GM23338 (cell line): ENCODE results near the gene ADAT3. TPM values are rescaled to one million over a fixed set of nuclear protein-coding genes. Genes with fewer than 3 reads are reported as not detected.

Experiments used
- ATAC-seq: fragments of 200-7000 bp; cut with Tn5 transposase; 3 replicates; pipeline ENCODE4 v1.9.1; 2020
- DNase-seq: peaks from one replicate; pipeline ENCODE4 v3.0.0-alpha.2; 2015; ENCODE audit warnings: low spot score
- H2AFZ ChIP-seq: fragments of 200-600 bp; sonication (generic); 2 replicates; pipeline ENCODE4 v1.8.0; 2016; ENCODE audit warnings: antibody characterized with exemption, mild to moderate bottlenecking, moderate library complexity
- H3F3A ChIP-seq: fragments of 200-600 bp; sonication (generic); replicated peaks from 2 replicates; pipeline ENCODE4 v1.8.0; 2017; ENCODE audit warnings: antibody characterized with exemption, mixed run types, low read depth
- H3K27ac ChIP-seq: fragments of 200-600 bp; sonication (generic); 2 replicates; pipeline ENCODE4 v1.6.1; 2016; ENCODE audit warnings: low read depth
- H3K27me3 ChIP-seq: fragments of 200-600 bp; sonication (generic); 2 replicates; pipeline ENCODE4 v1.8.0; 2016; ENCODE audit warnings: mild to moderate bottlenecking, mixed run types, moderate library complexity; ENCODE audit not compliant: insufficient read depth
- H3K36me3 ChIP-seq: fragments of 200-600 bp; sonication (generic); 2 replicates; pipeline ENCODE4 v1.8.0; 2016; ENCODE audit warnings: mild to moderate bottlenecking; ENCODE audit not compliant: insufficient read depth
- H3K4me1 ChIP-seq: fragments of 200-600 bp; sonication (generic); 2 replicates; pipeline ENCODE4 v1.8.0; 2016; ENCODE audit warnings: mild to moderate bottlenecking, moderate library complexity; ENCODE audit not compliant: insufficient read depth
- H3K4me2 ChIP-seq: fragments of 200-600 bp; sonication (generic); 2 replicates; pipeline ENCODE4 v1.7.1; 2017; ENCODE audit warnings: mixed run types
- H3K4me3 ChIP-seq: fragments of 200-600 bp; sonication (generic); 2 replicates; pipeline ENCODE4 v1.6.1; 2016; ENCODE audit warnings: mixed run types
- H3K79me2 ChIP-seq: fragments of 200-600 bp; sonication (generic); replicated peaks from 2 replicates; pipeline ENCODE4 v1.8.0; 2017; ENCODE audit warnings: mild to moderate bottlenecking; ENCODE audit not compliant: insufficient read depth
- H3K9me2 ChIP-seq: fragments of 200-600 bp; sonication (generic); 2 replicates; pipeline ENCODE4 v1.8.0; 2017; ENCODE audit not compliant: insufficient read depth
- H4K20me1 ChIP-seq: fragments of 200-600 bp; sonication (generic); replicated peaks from 2 replicates; pipeline ENCODE4 v1.8.0; 2017; ENCODE audit warnings: mild to moderate bottlenecking; ENCODE audit not compliant: insufficient read depth
- H3K27ac Mint-ChIP-seq: 2 replicates; pipeline ENCODE4 v1.8.0; 2020; ENCODE audit warnings: inconsistent platforms, mild to moderate bottlenecking, moderate library complexity, mixed read lengths
- H3K27me3 Mint-ChIP-seq: 3 replicates; pipeline ENCODE4 v1.8.0; 2022; ENCODE audit warnings: low read depth, mild to moderate bottlenecking, moderate library complexity, mixed read lengths, inconsistent platforms; ENCODE audit not compliant: insufficient read depth, poor library complexity
- H3K36me3 Mint-ChIP-seq: 3 replicates; pipeline ENCODE4 v1.8.0; 2021; ENCODE audit warnings: low read depth, mild to moderate bottlenecking, inconsistent platforms, moderate library complexity, mixed read lengths
- H3K4me1 Mint-ChIP-seq: 3 replicates; pipeline ENCODE4 v1.8.0; 2020; ENCODE audit warnings: mild to moderate bottlenecking, inconsistent platforms, mixed read lengths
- H3K4me3 Mint-ChIP-seq: 3 replicates; pipeline ENCODE4 v1.8.0; 2021; ENCODE audit warnings: moderate library complexity, mild to moderate bottlenecking, inconsistent platforms, mixed read lengths
- H3K9me3 Mint-ChIP-seq: 3 replicates; pipeline ENCODE4 v1.8.0; 2020; ENCODE audit warnings: moderate library complexity, mild to moderate bottlenecking, inconsistent platforms, mixed read lengths
- CREB1 ChIP-seq: fragments of 250-450 bp; sonication (Bioruptor Pico); IDR thresholded peaks from 2 replicates; pipeline ENCODE4 v1.5.0; 2020; ENCODE audit warnings: low read depth, mild to moderate bottlenecking, moderate library complexity
- CTCF ChIP-seq, 2 experiments: fragments of 200-600 bp in 1 of 2; sonication (generic) in 1 of 2; conservative IDR thresholded peaks; 2 replicates each; pipeline versions ENCODE4 v1.5.1 to v1.6.1; 2016 to 2017; ENCODE audit warnings: antibody characterized with exemption in 2 of 2, low read depth in 2 of 2, mild to moderate bottlenecking in 2 of 2, moderate library complexity in 1 of 2
- ETS1 ChIP-seq: IDR thresholded peaks from 2 replicates; pipeline ENCODE4 v1.6.1; 2016; ENCODE audit warnings: antibody characterized with exemption
- EZH2 ChIP-seq: fragments of 200-600 bp; sonication (generic); IDR thresholded peaks from one replicate; pipeline ENCODE4 v1.8.0; 2017; ENCODE audit warnings: antibody characterized with exemption, mild to moderate bottlenecking, low read depth; ENCODE audit not compliant: unreplicated experiment
- EZH2phosphoT487 ChIP-seq: fragments of 200-600 bp; sonication (generic); IDR thresholded peaks from one replicate; pipeline ENCODE4 v1.8.1; 2018; ENCODE audit warnings: antibody characterized with exemption; ENCODE audit not compliant: unreplicated experiment
- JUNB ChIP-seq: IDR thresholded peaks from one replicate; pipeline ENCODE4 v1.6.1; 2016; ENCODE audit warnings: antibody characterized with exemption; ENCODE audit not compliant: unreplicated experiment
- NANOG ChIP-seq: IDR thresholded peaks from 2 replicates; pipeline ENCODE4 v1.6.1; 2016; ENCODE audit warnings: antibody characterized with exemption, borderline replicate concordance
- POLR2AphosphoS5 ChIP-seq: IDR thresholded peaks from 2 replicates; pipeline ENCODE4 v1.6.1; 2016; ENCODE audit warnings: antibody characterized with exemption, low read depth
- REST ChIP-seq: IDR thresholded peaks from one replicate; pipeline ENCODE4 v1.6.1; 2018; ENCODE audit warnings: antibody characterized with exemption; ENCODE audit not compliant: unreplicated experiment
- STAT1 ChIP-seq: IDR thresholded peaks from one replicate; pipeline ENCODE4 v1.6.1; 2016; ENCODE audit warnings: antibody characterized with exemption; ENCODE audit not compliant: unreplicated experiment
- ZNF114 ChIP-seq: fragments of 250-450 bp; sonication (Bioruptor Pico); IDR thresholded peaks from 2 replicates; pipeline ENCODE4 v1.5.0; 2020; ENCODE audit warnings: mild to moderate bottlenecking, moderate library complexity
- ZNF331 ChIP-seq: fragments of 250-450 bp; sonication (Bioruptor Pico); IDR thresholded peaks from 2 replicates; pipeline ENCODE4 v1.5.0; 2020; ENCODE audit warnings: low read depth, mild to moderate bottlenecking, moderate library complexity
- ZNF462 ChIP-seq: fragments of 250-450 bp; sonication (Bioruptor Pico); IDR thresholded peaks from 2 replicates; pipeline ENCODE4 v1.5.0; 2020; ENCODE audit warnings: mild to moderate bottlenecking, moderate library complexity
- polyA plus RNA-seq: library from polyadenylated mRNA; unstranded; fragments of >200 nt; fragmentation: Nextera tagmentation; extraction: Ambion mirVana; gene quantifications from 2 replicates; pipeline ENCODE4 v1.2.1, GENCODE V29; 2016
- total RNA-seq: library from RNA; depleted of rRNA; stranded (reverse); fragments of >200 nt; shearing (Covaris generic); gene quantifications from 2 replicates; pipeline ENCODE4 v1.2.3, GENCODE V29; 2014

Gene ADAT3
- total and polyA plus RNA-seq, 2 experiments from 2014 or later: 7.9 to 12.4 TPM

- no peaks in the 10 kb centered on the region for H3K36me3 ChIP-seq
- ATAC-seq (no peak), DNase-seq (no peak)
- peaks cover 10% of the 10 kb centered on the region for H3K27me3 Mint-ChIP-seq
- H3K27ac Mint-ChIP-seq: no peak overlapping the region
- no peak overlapping the region for H3K4me2 ChIP-seq
- peaks cover 5% of the 10 kb centered on the region for H3K4me1 ChIP-seq
- H3K36me3 Mint-ChIP-seq: no peaks in the 10 kb centered on the region
- no peaks in the 10 kb centered on the region for H3K9me2 ChIP-seq
- H2AFZ ChIP-seq: no peak overlapping the region
- H4K20me1 ChIP-seq: no peaks in the 10 kb centered on the region
- no peak for TF ChIP-seq STAT1
- TF ChIP-seq REST: no peak
- TF ChIP-seq ZNF462 (CRISPR knock-in tag): no peak
- TF ChIP-seq JUNB: no peak
- no peak for TF ChIP-seq POLR2AphosphoS5
- no peak for TF ChIP-seq EZH2
- no peak for TF ChIP-seq CTCF (conservative IDR thresholded peaks at IDR 0.05; ENCODE audit: low read depth in 2 of 2)
- TF ChIP-seq ZNF114: no peak
- TF ChIP-seq EZH2phosphoT487: no peak
- no peak for TF ChIP-seq ETS1
- TF ChIP-seq NANOG: no peak
- TF ChIP-seq ZNF331 (CRISPR knock-in tag): no peak
- TF ChIP-seq CREB1: no peak
- peaks cover 6% of the 10 kb centered on the region for H3K79me2 ChIP-seq
- no peak overlapping the region for H3K27ac ChIP-seq
- H3K9me3 Mint-ChIP-seq: no peaks in the 10 kb centered on the region
- peaks cover under 1% of the 10 kb centered on the region; the same call in 1 of the 2 replicates for H3K27me3 ChIP-seq
- H3K4me3 ChIP-seq: no peak overlapping the region
- no peak overlapping the region for H3K4me3 Mint-ChIP-seq
- 0 out of 2 replicates have a peak, but pooled peaks cover 6% of the 10 kb centered on the region for H3F3A ChIP-seq
- H3K4me1 Mint-ChIP-seq: peaks cover 5% of the 10 kb centered on the region; the same call in 1 of the 3 replicates
Measured at GRCh38 chr19:1867349-1867724, 37.9 kb upstream of the ADAT3 start.
